H9 (cell line): ENCODE data around the gene HDAC2. TPM values are rescaled to one million over a fixed set of nuclear protein-coding genes. Genes with fewer than 3 reads are reported as not detected.

Source experiments
- DNase-seq: peaks from one replicate; pipeline ENCODE4 v3.0.0-alpha.2; 2017
- H2AFZ ChIP-seq: one replicate; pipeline ENCODE4 v1.6.1; 2013; ENCODE audit warnings: mild to moderate bottlenecking, low read length, control low read depth, moderate library complexity
- H2AK5ac ChIP-seq: 2 replicates; pipeline ENCODE4 v1.6.1; 2013; ENCODE audit warnings: low read length, control low read depth, mixed read lengths; ENCODE audit not compliant: insufficient read length
- H2BK120ac ChIP-seq: one replicate; pipeline ENCODE4 v1.6.1; 2013; ENCODE audit warnings: low read depth, mild to moderate bottlenecking, low read length, control low read depth, inconsistent platforms; ENCODE audit not compliant: poor library complexity, severe bottlenecking
- H2BK12ac ChIP-seq: 2 replicates; pipeline ENCODE4 v1.6.1; 2013; ENCODE audit warnings: low read length, control low read depth, mixed read lengths, low read depth; ENCODE audit not compliant: insufficient read length
- H2BK15ac ChIP-seq: 2 replicates; pipeline ENCODE4 v1.6.1; 2013; ENCODE audit warnings: low read depth, low read length, control low read depth
- H2BK20ac ChIP-seq: one replicate; pipeline ENCODE4 v1.6.1; 2013; ENCODE audit warnings: low read depth, mild to moderate bottlenecking, low read length, control low read depth, inconsistent platforms; ENCODE audit not compliant: poor library complexity, severe bottlenecking
- H2BK5ac ChIP-seq: 2 replicates; pipeline ENCODE4 v1.6.1; 2013; ENCODE audit warnings: low read length, control low read depth, mixed read lengths; ENCODE audit not compliant: insufficient read length
- H3K14ac ChIP-seq: 2 replicates; pipeline ENCODE4 v1.6.1; 2013; ENCODE audit warnings: low read length, control low read depth; ENCODE audit not compliant: insufficient read depth
- H3K18ac ChIP-seq: 2 replicates; pipeline ENCODE4 v1.6.1; 2013; ENCODE audit warnings: low read depth, mild to moderate bottlenecking, mixed read lengths, low read length, control low read depth; ENCODE audit not compliant: insufficient read length
- H3K23ac ChIP-seq: 2 replicates; pipeline ENCODE4 v1.6.1; 2013; ENCODE audit warnings: low read length, control low read depth, mixed read lengths, low read depth; ENCODE audit not compliant: insufficient read length
- H3K23me2 ChIP-seq: 2 replicates; pipeline ENCODE4 v1.6.1; 2013; ENCODE audit warnings: low read depth, mild to moderate bottlenecking, mixed read lengths, low read length, control low read depth; ENCODE audit not compliant: insufficient read length, poor library complexity, severe bottlenecking
- H3K27ac ChIP-seq: 2 replicates; pipeline ENCODE4 v1.5.1; 2013; ENCODE audit warnings: low read length, control low read depth, mixed read lengths, low read depth; ENCODE audit not compliant: insufficient read length
- H3K27me3 ChIP-seq: 2 replicates; pipeline ENCODE4 v1.6.1; 2013; ENCODE audit warnings: low read length, control low read depth, inconsistent platforms; ENCODE audit not compliant: insufficient read depth
- H3K4ac ChIP-seq: 2 replicates; pipeline ENCODE4 v1.6.1; 2013; ENCODE audit warnings: low read depth, mild to moderate bottlenecking, control low read depth, inconsistent platforms, low read length, moderate library complexity
- H3K4me1 ChIP-seq: 2 replicates; pipeline ENCODE4 v1.6.1; 2013; ENCODE audit warnings: low read length, control low read depth, inconsistent platforms; ENCODE audit not compliant: insufficient read depth
- H3K4me2 ChIP-seq: 2 replicates; pipeline ENCODE4 v1.6.1; 2013; ENCODE audit warnings: low read length, control low read depth, mixed read lengths; ENCODE audit not compliant: insufficient read length, insufficient read depth
- H3K56ac ChIP-seq: 2 replicates; pipeline ENCODE4 v1.6.1; 2013; ENCODE audit warnings: low read depth, mild to moderate bottlenecking, mixed read lengths, low read length, control low read depth; ENCODE audit not compliant: insufficient read length
- H3K79me1 ChIP-seq: 2 replicates; pipeline ENCODE4 v1.6.1; 2013; ENCODE audit warnings: low read depth, mild to moderate bottlenecking, moderate library complexity, low read length, control low read depth, inconsistent platforms; ENCODE audit not compliant: insufficient read depth, poor library complexity, severe bottlenecking
- H3K79me2 ChIP-seq: 2 replicates; pipeline ENCODE4 v1.6.1; 2013; ENCODE audit warnings: low read length, control low read depth, inconsistent platforms; ENCODE audit not compliant: insufficient read depth
- H3K9ac ChIP-seq: 2 replicates; pipeline ENCODE4 v1.6.1; 2013; ENCODE audit warnings: low read length, control low read depth, mixed read lengths; ENCODE audit not compliant: insufficient read length; ENCODE audit errors: extremely low read depth
- H3K9me3 ChIP-seq: one replicate; pipeline ENCODE4 v1.6.1; 2013; ENCODE audit warnings: low read depth, low read length, inconsistent platforms; ENCODE audit not compliant: control insufficient read depth
- H3T11ph ChIP-seq: one replicate; pipeline ENCODE4 v1.6.1; 2013; ENCODE audit warnings: mild to moderate bottlenecking, low read length, control low read depth, inconsistent platforms
- H4K20me1 ChIP-seq: one replicate; pipeline ENCODE4 v1.6.1; 2013; ENCODE audit not compliant: control insufficient read depth, insufficient read length, insufficient read depth
- H4K5ac ChIP-seq: 2 replicates; pipeline ENCODE4 v1.6.1; 2013; ENCODE audit warnings: low read depth, mild to moderate bottlenecking, mixed read lengths, low read length, control low read depth; ENCODE audit not compliant: insufficient read length
- H4K8ac ChIP-seq: replicated peaks from 2 replicates; pipeline ENCODE4 v1.6.1; 2013; ENCODE audit warnings: low read length, control low read depth, mixed read lengths, low read depth; ENCODE audit not compliant: insufficient read length
- H4K91ac ChIP-seq: 2 replicates; pipeline ENCODE4 v1.6.1; 2013; ENCODE audit warnings: low read depth, mild to moderate bottlenecking, moderate library complexity, mixed read lengths, low read length, control low read depth; ENCODE audit not compliant: insufficient read length
- H3K27ac Mint-ChIP-seq, 3 experiments: 2 replicates in 2 of 3; 3 replicates in 1 of 3; pipeline ENCODE4 v1.8.0; 2020 to 2021; ENCODE audit warnings: mixed read lengths in 3 of 3, mild to moderate bottlenecking in 1 of 3, moderate library complexity in 1 of 3
- H3K27me3 Mint-ChIP-seq: 2 replicates; pipeline ENCODE4 v1.8.0; 2021; ENCODE audit warnings: low read depth, mild to moderate bottlenecking, moderate library complexity, mixed read lengths
- H3K36me3 Mint-ChIP-seq, 3 experiments: 2 replicates in 2 of 3; 3 replicates in 1 of 3; pipeline ENCODE4 v1.8.0; 2020 to 2021; ENCODE audit warnings: low read depth in 3 of 3, mixed read lengths in 3 of 3; ENCODE audit not compliant: insufficient read depth in 1 of 3
- H3K4me1 Mint-ChIP-seq, 2 experiments: 2 replicates each; pipeline ENCODE4 v1.8.0; 2020; ENCODE audit warnings: mixed read lengths in 2 of 2
- H3K4me3 Mint-ChIP-seq, 2 experiments: 2 replicates in 1 of 2; 3 replicates in 1 of 2; pipeline ENCODE4 v1.8.0; 2020 to 2021; ENCODE audit warnings: mild to moderate bottlenecking in 2 of 2, mixed read lengths in 2 of 2, moderate library complexity in 1 of 2
- H3K9me3 Mint-ChIP-seq, 2 experiments: 2 replicates in 1 of 2; 3 replicates in 1 of 2; pipeline ENCODE4 v1.8.0; 2020; ENCODE audit warnings: mild to moderate bottlenecking in 2 of 2, mixed read lengths in 2 of 2, moderate library complexity in 1 of 2
- total RNA-seq: library from RNA; stranded (reverse); gene quantifications from 2 replicates; pipeline ENCODE4 v1.2.1, GENCODE V29; 2021
- TF ChIP-seq, protein P1 (sequence below): fragments of 200-600 bp; sonication (generic); conservative IDR thresholded peaks from 3 replicates; pipeline ENCODE4 v1.8.0; 2021; ENCODE audit warnings: antibody characterized with exemption, mild to moderate bottlenecking

Gene HDAC2
- total RNA-seq, 1 experiment from 2014 or later = 330 TPM

DNA sequence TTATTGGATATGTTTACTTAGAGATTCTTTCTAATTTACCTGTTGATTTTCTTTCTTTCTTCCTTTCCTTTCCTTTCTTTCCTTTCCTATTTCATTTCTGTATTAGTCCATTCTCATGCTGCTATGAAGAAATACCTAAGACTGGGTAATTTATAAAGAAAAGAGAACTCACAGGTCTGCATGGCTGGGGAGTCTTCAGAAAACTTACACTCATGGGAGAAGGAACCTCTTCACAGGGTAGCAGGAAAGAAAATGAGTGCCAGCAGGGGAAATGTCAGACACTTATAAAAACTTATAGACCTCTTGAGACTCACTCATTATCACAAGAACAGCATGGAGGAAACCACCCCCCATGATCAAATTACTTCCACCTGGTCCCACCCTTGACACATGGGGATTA is 40.8 kb downstream of the HDAC2 start:
- no peak overlapping the region for H2BK12ac ChIP-seq
- no peaks in the 10 kb centered on the region for H3K79me1 ChIP-seq
- peaks cover 28 to 48% (median 38%) of the 10 kb centered on the region in 3 experiments for H3K36me3 Mint-ChIP-seq
- H3K4ac ChIP-seq = no peak overlapping the region
- H4K8ac ChIP-seq = no peak overlapping the region
- H4K91ac ChIP-seq = no peak overlapping the region
- no peak overlapping the region for H3T11ph ChIP-seq
- no peak overlapping the region for H2BK120ac ChIP-seq
- no peak overlapping the region for H2AFZ ChIP-seq
- H2AK5ac ChIP-seq = no peak overlapping the region
- H3K56ac ChIP-seq = no peak overlapping the region
- H3K27ac ChIP-seq = no peak overlapping the region
- H4K5ac ChIP-seq = no peak overlapping the region
- H2BK20ac ChIP-seq = no peak overlapping the region
- no peak overlapping the region for H3K27ac Mint-ChIP-seq
- H3K9me3 Mint-ChIP-seq = peaks cover 31 to 36% of the 10 kb centered on the region in 2 experiments
- no peak overlapping the region for H3K18ac ChIP-seq
- no peaks in the 10 kb centered on the region for H4K20me1 ChIP-seq
- H3K9me3 ChIP-seq = no peaks in the 10 kb centered on the region
- DNase-seq = no peak
- H3K27me3 Mint-ChIP-seq = peaks cover 2% of the 10 kb centered on the region; the same call in 1 of the 2 replicates
- H3K23ac ChIP-seq = no peak overlapping the region
- H2BK15ac ChIP-seq = no peak overlapping the region
- H3K4me1 Mint-ChIP-seq = peaks cover 0 to 2% of the 10 kb centered on the region in 2 experiments; a peak in 2 of 4 replicates
- no peak overlapping the region for H2BK5ac ChIP-seq
- H3K4me3 Mint-ChIP-seq = no peak overlapping the region
- H3K9ac ChIP-seq = no peak overlapping the region
- no peak overlapping the region for H3K14ac ChIP-seq
- no peak overlapping the region for H3K4me2 ChIP-seq
- TF ChIP-seq, protein P1, sequence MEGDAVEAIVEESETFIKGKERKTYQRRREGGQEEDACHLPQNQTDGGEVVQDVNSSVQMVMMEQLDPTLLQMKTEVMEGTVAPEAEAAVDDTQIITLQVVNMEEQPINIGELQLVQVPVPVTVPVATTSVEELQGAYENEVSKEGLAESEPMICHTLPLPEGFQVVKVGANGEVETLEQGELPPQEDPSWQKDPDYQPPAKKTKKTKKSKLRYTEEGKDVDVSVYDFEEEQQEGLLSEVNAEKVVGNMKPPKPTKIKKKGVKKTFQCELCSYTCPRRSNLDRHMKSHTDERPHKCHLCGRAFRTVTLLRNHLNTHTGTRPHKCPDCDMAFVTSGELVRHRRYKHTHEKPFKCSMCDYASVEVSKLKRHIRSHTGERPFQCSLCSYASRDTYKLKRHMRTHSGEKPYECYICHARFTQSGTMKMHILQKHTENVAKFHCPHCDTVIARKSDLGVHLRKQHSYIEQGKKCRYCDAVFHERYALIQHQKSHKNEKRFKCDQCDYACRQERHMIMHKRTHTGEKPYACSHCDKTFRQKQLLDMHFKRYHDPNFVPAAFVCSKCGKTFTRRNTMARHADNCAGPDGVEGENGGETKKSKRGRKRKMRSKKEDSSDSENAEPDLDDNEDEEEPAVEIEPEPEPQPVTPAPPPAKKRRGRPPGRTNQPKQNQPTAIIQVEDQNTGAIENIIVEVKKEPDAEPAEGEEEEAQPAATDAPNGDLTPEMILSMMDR = no peak
- H3K79me2 ChIP-seq = no peaks in the 10 kb centered on the region
- no peaks in the 10 kb centered on the region for H3K27me3 ChIP-seq
- no peaks in the 10 kb centered on the region for H3K4me1 ChIP-seq
- no peaks in the 10 kb centered on the region for H3K23me2 ChIP-seq
